HG03045 (cell line): ENCODE measurements around the gene COL20A1.

ENCODE experiments used
- ATAC-seq: cut with Tn5 transposase; IDR thresholded peaks from one replicate; pipeline ENCODE4 v1.9.1; 2021; ENCODE audit warnings: mild to moderate bottlenecking, moderate library complexity; ENCODE audit not compliant: unreplicated experiment

Gene COL20A1

GRCh38 chr20:63346131-63347080 is 53.4 kb downstream of the COL20A1 start:
- no peak for ATAC-seq

DNA sequence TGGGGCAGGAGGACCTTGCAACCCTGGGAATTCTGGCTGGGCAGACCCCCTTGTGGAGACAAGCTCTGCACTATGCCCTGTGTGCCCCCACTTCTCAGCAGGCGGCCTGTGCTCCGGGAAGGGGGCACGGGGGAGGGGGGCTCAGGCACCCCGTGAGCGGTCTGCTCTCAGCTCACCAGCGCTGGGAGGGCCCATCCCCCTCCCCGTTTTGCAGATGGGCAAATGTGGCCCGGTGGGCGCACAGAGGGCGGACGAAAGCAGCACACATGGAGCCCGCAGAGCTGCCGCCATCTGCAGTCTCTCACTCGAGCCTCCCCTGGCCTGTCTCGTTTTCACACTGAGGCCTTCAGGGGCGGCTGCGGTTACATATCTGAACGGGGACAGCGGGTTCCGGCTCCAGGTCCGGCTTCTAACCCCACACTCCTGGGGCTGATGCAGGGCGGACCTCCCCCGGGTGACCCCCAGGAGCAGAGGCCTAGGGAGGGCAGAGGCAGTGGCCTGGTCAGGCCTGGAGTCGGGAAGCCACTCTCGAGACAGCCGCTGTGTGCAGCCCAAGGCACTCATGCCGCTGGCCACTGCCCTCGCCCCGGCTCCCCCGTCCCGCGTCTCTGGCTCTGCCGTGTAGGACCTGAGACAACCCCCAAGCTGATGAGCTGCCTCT is 54.2 kb downstream of the COL20A1 start:
- ATAC-seq, result no peak

- ATAC-seq, result no peak
These were observed 55.2 kb downstream of the COL20A1 start for GRCh38 chr20:63347950-63348827.

DNA sequence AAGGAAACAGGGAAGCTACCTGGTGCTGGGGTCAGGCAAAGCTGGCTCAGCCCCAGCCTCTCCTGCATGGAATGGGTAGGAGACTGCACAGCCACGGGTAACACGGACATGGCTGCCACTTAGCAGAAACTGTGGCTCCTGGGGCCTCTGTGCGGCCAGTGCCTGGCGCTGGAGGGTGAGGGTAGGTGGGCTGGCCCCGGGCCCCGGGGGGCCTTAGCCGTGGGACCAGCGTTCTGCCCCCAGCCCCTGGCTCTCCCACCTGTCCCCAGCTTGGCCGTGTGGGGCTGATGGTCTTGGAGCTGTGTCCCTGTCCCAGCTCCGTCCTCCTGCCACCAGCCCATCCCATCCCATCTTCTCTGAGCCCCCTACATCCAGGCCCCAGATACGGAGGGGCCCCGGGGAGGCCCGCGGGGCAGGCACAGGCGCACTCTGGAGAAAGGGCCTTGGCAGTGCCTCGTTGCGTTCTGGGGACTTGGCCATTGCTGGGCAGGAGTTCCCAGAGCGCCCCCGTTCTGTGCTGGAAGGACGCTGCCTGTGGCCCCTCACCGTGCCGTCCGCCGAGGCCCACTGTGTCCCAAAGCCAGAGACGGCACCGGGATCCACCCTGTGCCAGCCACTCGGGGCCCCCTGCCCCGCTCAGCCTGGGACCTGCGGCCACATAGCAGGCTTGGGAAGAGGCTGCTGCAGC is 56.0 kb downstream of the COL20A1 start:
- no peak for ATAC-seq

- no peak for ATAC-seq
These were observed 56.5 kb downstream of the COL20A1 start for GRCh38 chr20:63349516-63349895.

GRCh38 chr20:63350196-63350595 is 57.2 kb downstream of the COL20A1 start:
- no peak for ATAC-seq

- ATAC-seq, result no peak
These were observed 57.8 kb downstream of the COL20A1 start for GRCh38 chr20:63350597-63351325.

DNA sequence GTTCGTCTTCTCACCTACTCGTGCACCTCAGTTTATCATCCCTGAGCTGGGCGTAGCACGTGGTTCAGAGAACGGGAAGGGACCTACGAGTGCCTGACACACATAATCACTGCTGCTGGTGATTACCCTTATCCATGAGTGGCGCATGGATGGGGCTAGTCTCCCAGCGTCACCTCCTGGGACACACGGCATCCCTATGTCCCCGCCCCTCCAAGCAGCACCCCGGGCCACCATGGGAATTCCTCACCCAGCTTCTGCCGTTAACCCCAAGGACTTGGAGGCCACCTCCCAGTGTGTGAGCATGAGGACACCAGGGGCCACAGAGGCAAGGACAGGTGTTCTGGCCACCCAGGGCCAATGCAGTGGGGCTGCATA is 58.3 kb downstream of the COL20A1 start:
- ATAC-seq, result no peak

DNA sequence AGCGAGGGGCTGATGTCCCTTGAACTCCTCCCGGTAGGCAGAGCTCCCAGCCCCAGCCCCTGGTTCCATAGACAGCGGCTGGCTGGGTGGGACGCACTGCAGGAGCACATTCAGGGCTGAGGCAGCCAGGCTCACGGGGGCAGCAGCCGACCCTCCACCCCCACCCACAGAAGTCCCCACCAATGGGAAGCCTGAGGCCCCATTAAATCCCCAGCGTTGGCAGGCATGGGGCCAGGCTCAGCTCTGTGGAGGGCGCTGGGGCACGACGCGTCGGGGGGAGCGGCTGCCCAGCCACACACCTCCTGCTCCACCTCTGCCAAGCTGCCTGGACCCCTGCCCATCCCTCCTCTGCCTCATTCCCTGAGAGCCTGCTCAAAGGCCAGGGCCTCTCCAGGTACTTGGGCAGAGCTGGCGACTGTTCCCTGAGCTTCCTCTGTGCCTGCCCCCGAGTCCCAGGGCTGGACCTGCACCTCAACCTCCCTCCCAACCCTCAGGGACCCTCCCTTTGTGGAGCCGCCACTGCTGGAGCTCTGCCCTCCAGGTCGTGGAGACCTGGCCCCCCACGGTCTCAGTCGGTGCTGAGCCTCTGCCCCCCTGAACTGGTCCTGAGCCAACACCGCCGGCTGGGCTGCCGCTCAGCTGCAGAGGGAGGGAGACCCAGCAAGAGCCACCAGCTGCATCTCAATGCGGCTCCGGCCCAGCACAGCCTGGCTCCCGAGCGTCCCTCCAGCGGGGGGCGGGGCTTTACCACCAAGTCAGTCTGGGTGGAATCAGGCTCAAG is 59.0 kb downstream of the COL20A1 start:
- no peak for ATAC-seq

DNA sequence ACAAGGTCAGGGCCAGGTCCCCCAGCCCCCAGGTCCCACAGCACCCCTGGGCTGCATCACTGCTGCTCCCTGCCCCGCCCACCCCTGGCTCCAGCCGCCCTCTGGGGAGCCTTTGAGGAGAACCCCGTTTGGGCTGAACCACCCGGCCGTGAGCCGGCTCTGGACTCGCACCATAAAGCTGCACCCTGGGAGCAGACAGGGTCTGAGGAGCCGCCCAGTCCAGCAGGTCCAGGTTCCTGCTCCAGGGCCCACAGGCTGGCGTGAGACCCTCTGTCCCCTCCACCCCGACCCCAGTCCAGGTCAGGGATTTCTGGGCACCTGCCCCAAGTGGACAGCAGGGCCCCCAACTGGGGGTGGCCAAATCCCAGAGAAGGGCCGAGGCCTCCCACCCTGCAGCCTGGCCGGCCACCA is 59.8 kb downstream of the COL20A1 start:
- ATAC-seq, result no peak

DNA sequence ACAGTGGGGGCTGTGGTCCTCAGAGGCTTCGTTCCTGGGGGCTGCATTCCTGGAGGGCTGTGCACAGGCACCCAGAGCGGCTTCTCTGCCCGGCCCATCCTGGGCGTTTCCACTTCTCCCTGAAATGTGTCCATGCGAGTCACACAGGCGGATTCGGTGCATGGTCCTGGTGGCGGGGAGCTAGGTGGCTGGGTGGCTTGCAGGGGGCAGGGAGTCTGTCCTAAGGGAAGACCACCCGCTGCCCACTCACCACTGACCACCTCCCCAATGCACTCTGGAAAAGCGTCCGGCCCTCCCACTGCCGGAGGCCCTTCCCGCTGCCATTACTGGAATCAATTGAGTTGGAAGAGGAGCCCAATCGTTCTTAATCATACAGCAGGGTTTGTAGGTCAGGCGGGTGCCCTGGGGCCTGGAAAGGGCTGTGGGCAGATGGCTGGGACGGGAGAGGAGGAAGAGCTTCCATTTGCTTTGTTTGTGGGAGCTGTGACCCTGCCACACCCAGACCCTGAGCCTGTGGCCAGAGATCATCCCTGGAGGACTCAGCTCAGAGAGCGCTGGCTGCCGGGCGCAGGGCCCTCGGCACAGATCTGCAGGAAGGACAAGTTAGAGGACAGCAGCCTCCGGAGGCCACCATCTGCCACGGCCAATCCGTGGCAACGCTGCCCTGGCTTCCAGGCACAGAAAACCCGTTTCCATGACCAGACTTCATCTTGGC is 61.8 kb downstream of the COL20A1 start:
- ATAC-seq, result no peak

- ATAC-seq, result no peak
These were observed 62.9 kb downstream of the COL20A1 start for GRCh38 chr20:63355781-63356295.

DNA sequence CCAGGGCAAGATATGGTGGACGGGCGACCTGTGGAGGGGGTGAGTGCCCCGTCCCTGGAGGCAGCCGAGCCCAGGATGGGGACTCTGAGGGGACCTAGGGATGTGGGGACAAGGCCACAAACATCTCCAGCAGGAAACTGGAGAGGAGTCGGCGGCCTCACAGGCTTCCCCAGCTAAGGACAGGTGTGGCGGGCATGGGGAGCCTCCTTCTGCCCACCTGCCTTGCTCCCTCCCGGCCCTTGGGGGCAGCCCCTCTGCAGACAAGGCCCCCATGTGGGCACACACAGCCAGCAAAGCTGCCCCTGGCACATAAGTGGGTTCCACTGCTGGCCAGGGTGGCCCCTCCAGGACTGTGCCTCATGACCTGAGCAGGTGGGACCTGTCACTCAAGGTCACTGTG is 63.5 kb downstream of the COL20A1 start:
- ATAC-seq, result no peak

GRCh38 chr20:63356931-63357879 is 64.2 kb downstream of the COL20A1 start:
- ATAC-seq, result no peak

DNA sequence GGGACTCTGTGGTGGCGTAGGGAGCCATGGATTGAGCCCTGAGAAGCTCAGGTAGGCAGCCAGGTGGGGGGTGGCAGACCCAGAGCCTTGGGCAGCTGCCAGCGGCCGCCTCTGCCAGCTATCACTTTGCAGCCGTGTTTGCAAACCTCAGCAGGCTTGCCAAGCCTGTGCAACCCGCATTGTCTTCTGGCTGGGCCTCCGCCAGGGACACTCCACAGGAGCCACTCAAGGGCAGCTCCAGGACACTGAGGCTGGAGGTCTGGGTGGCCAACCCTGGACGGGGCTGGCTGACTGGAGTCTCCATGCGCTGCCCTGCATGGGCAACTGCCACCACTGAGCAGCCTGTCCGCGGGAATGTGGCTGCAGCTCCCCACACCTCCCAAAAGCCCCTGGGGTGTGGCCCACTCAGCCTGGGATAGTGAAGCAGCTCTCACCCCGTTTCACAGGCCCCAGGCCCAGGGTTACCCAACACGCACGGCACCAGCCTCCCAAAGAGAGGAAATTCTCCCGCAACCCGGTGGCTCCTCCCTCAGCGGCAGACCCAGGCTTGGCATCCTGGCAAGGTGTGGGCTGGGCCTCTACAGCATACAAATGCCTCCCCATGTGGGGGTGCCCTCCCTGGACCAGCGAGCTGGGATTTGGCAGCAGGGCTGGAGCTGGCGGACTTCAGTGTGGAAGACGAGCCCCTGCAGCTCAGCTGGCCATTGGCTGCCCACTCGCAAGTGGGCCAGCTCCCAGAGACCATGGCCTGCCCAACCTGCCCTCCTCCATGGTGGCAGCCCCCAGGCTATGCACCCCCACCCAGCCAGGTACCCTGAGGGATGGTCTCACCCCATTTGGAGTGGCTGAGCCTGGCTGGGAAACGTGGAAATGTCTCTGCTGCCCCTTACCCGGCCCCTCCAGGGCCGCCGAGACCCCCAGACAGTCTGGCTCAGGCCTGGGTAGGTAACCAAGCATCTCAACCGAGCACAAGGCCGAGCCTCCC is 65.2 kb downstream of the COL20A1 start:
- ATAC-seq, result no peak
